HCT116 (cell line): ENCODE results near the gene SVIL. TPM values are rescaled to one million over a fixed set of nuclear protein-coding genes. Genes with fewer than 3 reads are reported as not detected.

Experiments used
- ATAC-seq: fragments of 200-7000 bp; cut with Tn5 transposase; 2 replicates; pipeline ENCODE4 v1.9.1; 2020; ENCODE audit warnings: mild to moderate bottlenecking, moderate library complexity
- BruUV-seq: library from RNA; stranded (reverse); fragments of 400-500 nt; replicated peaks from 2 replicates; lab custom pipeline; 2021; lab: Mats Ljungman, UMichigan
- CTCF ChIA-PET: fragments of 300-600 bp; sonication (Branson Sonifier 250); formaldehyde crosslinking; loops from one replicate; lab custom pipeline; 2021; ENCODE audit warnings: antibody characterized with exemption; lab: Charles Lee
- POLR2A ChIA-PET: fragments of 300-600, 350-600 bp; sonication (Branson Sonifier 250); formaldehyde crosslinking; loops from one replicate; lab custom pipeline; 2021; ENCODE audit warnings: antibody characterized with exemption; lab: Charles Lee
- RAD21 ChIA-PET, 2 experiments: fragments of 300-600 bp; sonication (Branson Sonifier 250); formaldehyde crosslinking; loops; one replicate each; lab custom pipeline; 2023; ENCODE audit warnings: low total read pairs in 2 of 2; ENCODE audit not compliant: uncharacterized antibody in 2 of 2, unreplicated experiment in 2 of 2, low non-redundant PET in 1 of 2; lab: Charles Lee
- DNase-seq: peaks from one replicate; pipeline ENCODE4 v3.0.0-alpha.2; 2010; ENCODE audit warnings: low read depth, low spot score
- H2AFZ ChIP-seq: fragments of 200-600 bp; shearing (Covaris generic), sonication (generic); 2 replicates; pipeline ENCODE4 v1.6.1; 2017; ENCODE audit warnings: low read depth, mixed run types, mixed read lengths, antibody characterized with exemption, low read length; ENCODE audit not compliant: poor library complexity, severe bottlenecking
- H3K27ac ChIP-seq: 2 replicates; pipeline ENCODE4 v1.5.1; 2012; ENCODE audit warnings: low read depth, low read length
- H3K27me3 ChIP-seq: fragments of 200-600 bp; sonication (generic); 2 replicates; pipeline ENCODE4 v1.6.1; 2016; ENCODE audit warnings: mixed run types, low read length, mixed read lengths; ENCODE audit not compliant: insufficient read depth
- H3K36me3 ChIP-seq, 2 experiments: fragments of 200-500 bp in 1 of 2; fragments of 200-600 bp in 1 of 2; sonication (Bioruptor generic) in 1 of 2; sonication (generic) in 1 of 2; 2 replicates each; pipeline versions ENCODE4 v1.5.1 to v1.6.1; 2014 to 2016; ENCODE audit warnings: low read length in 2 of 2, inconsistent platforms in 1 of 2, mixed read lengths in 1 of 2, mixed run types in 1 of 2; ENCODE audit not compliant: insufficient read depth in 2 of 2, control insufficient read depth in 1 of 2
- H3K4me1 ChIP-seq, 2 experiments: fragments of 200-600 bp in 1 of 2; sonication (generic) in 1 of 2; 2 replicates each; pipeline versions ENCODE4 v1.5.1 to v1.6.1; 2012 to 2017; ENCODE audit warnings: low read length in 2 of 2, inconsistent platforms in 1 of 2, mild to moderate bottlenecking in 1 of 2, mixed read lengths in 1 of 2, mixed run types in 1 of 2, moderate library complexity in 1 of 2; ENCODE audit not compliant: insufficient read depth in 2 of 2, control insufficient read depth in 1 of 2
- H3K4me2 ChIP-seq: fragments of 200-600 bp; sonication (generic); 2 replicates; pipeline ENCODE4 v1.6.1; 2017; ENCODE audit warnings: mixed run types, low read length, mixed read lengths
- H3K4me3 ChIP-seq, 2 experiments: fragments of 200-600 bp in 1 of 2; sonication (generic) in 1 of 2; replicated peaks in 1 of 2; 2 replicates each; pipeline ENCODE4 v1.5.1; 2011 to 2016; ENCODE audit warnings: low read length in 2 of 2, control low read depth in 1 of 2, low read depth in 1 of 2, mild to moderate bottlenecking in 1 of 2, mixed read lengths in 1 of 2, mixed run types in 1 of 2
- H3K79me2 ChIP-seq: fragments of 200-600 bp; sonication (generic); 2 replicates; pipeline ENCODE4 v1.6.1; 2017; ENCODE audit warnings: mild to moderate bottlenecking, mixed run types, low read length, moderate library complexity, mixed read lengths; ENCODE audit not compliant: insufficient read depth
- H3K9ac ChIP-seq: fragments of 200-600 bp; sonication (generic); 2 replicates; pipeline ENCODE4 v1.6.1; 2016; ENCODE audit warnings: low read length, mixed read lengths
- H3K9me2 ChIP-seq: fragments of 200-600 bp; sonication (generic), shearing (Covaris generic); 2 replicates; pipeline ENCODE4 v1.6.1; 2017; ENCODE audit warnings: mixed run types, mild to moderate bottlenecking, moderate library complexity; ENCODE audit not compliant: insufficient read depth
- H3K9me3 ChIP-seq, 2 experiments: fragments of 200-500 bp in 1 of 2; fragments of 200-600 bp in 1 of 2; sonication (Bioruptor generic) in 1 of 2; sonication (generic) in 1 of 2; 2 replicates each; pipeline ENCODE4 v1.6.1; 2014 to 2017; ENCODE audit warnings: low read length in 2 of 2, mixed read lengths in 2 of 2, inconsistent platforms in 1 of 2, low read depth in 1 of 2, mild to moderate bottlenecking in 1 of 2, mixed run types in 1 of 2, moderate library complexity in 1 of 2; ENCODE audit not compliant: control insufficient read depth in 1 of 2, insufficient read depth in 1 of 2
- H4K20me1 ChIP-seq: fragments of 200-600 bp; sonication (generic), shearing (Covaris generic); 2 replicates; pipeline ENCODE4 v1.6.1; 2017; ENCODE audit warnings: mixed run types, mild to moderate bottlenecking, moderate library complexity; ENCODE audit not compliant: insufficient read depth
- ATF3 ChIP-seq: IDR thresholded peaks from 2 replicates; pipeline ENCODE4 v1.6.1; 2012
- CTCF ChIP-seq, 3 experiments: fragments of 200-600 bp in 1 of 3; sonication (generic) in 1 of 3; IDR thresholded peaks in 2 of 3; conservative IDR thresholded peaks in 1 of 3; 2 replicates each; pipeline ENCODE4 v1.5.1; 2012 to 2017; ENCODE audit warnings: low read depth in 2 of 3, low read length in 2 of 3, antibody characterized with exemption in 1 of 3, borderline replicate concordance in 1 of 3, control low read depth in 1 of 3, mild to moderate bottlenecking in 1 of 3, mixed read lengths in 1 of 3, mixed run types in 1 of 3, moderate library complexity in 1 of 3; ENCODE audit not compliant: insufficient read depth in 1 of 3
- FOSL1 ChIP-seq: IDR thresholded peaks from 2 replicates; pipeline ENCODE4 v1.6.1; 2012; ENCODE audit warnings: low read depth
- REST ChIP-seq: IDR thresholded peaks from 2 replicates; pipeline ENCODE4 v1.6.1; 2012; ENCODE audit warnings: low read depth
- SIN3A ChIP-seq: IDR thresholded peaks from 2 replicates; pipeline ENCODE4 v1.6.1; 2012; ENCODE audit warnings: low read depth
- SRF ChIP-seq: IDR thresholded peaks from 2 replicates; pipeline ENCODE4 v1.6.1; 2012; ENCODE audit warnings: low read depth
- TCF7L2 ChIP-seq: IDR thresholded peaks from 2 replicates; pipeline ENCODE4 v1.7.0; 2011; ENCODE audit warnings: borderline replicate concordance, inconsistent platforms; ENCODE audit not compliant: insufficient read depth, insufficient read length; ENCODE audit errors: extremely low read depth
- YY1 ChIP-seq: IDR thresholded peaks from 2 replicates; pipeline ENCODE4 v1.6.1; 2011; ENCODE audit warnings: low read length, low read depth, moderate library complexity, mild to moderate bottlenecking; ENCODE audit not compliant: insufficient replicate concordance; ENCODE audit errors: extremely low read depth
- ZBTB33 ChIP-seq: IDR thresholded peaks from 2 replicates; pipeline ENCODE4 v1.6.1; 2011; ENCODE audit warnings: mild to moderate bottlenecking, low read length, moderate library complexity; ENCODE audit not compliant: insufficient replicate concordance; ENCODE audit errors: extremely low read depth
- intact Hi-C: fragments of 100-400 bp; cut with micrococcal nuclease; formaldehyde crosslinking; loops from 2 replicates; pipeline ENCODE4 v1.10.0; 2022
- total RNA-seq: library from RNA; stranded (reverse); gene quantifications from one replicate; pipeline ENCODE4 v1.2.1, GENCODE V29; 2021; ENCODE audit not compliant: unreplicated experiment

The SVIL gene
- total RNA-seq, 1 experiment from 2014 or later, result 27.0 TPM

- TF ChIP-seq CTCF (IDR thresholded peaks at IDR 0.05 in 2 of 3, conservative IDR thresholded peaks at IDR 0.05 in 1 of 3; ENCODE audit: borderline replicate concordance in 1 of 3, insufficient read depth in 1 of 3, low read depth in 2 of 3, low read length in 2 of 3) (no peak), TCF7L2 (no peak), SIN3A (no peak), YY1 (no peak), ZBTB33 (no peak), SRF (no peak)
Observed at GRCh38 chr10:29415876-29416275, 218.9 kb downstream of the SVIL start (continued).

GRCh38 chr10:29414501-29414900, 220.3 kb downstream of the SVIL start:
- TF ChIP-seq REST (no peak), ATF3 (no peak), FOSL1 (no peak)
- CTCF ChIA-PET, result no interaction called here
- H3K4me2 ChIP-seq, result no peak overlapping the region
- peaks cover 77% of the 10 kb centered on the region for H3K79me2 ChIP-seq
- H3K36me3 ChIP-seq, result no peaks in the 10 kb centered on the region; a peak in 1 of 4 replicates
- no peak overlapping the region for H2AFZ ChIP-seq
- no peak overlapping the region for H3K4me3 ChIP-seq
- peaks cover 0 to 5% of the 10 kb centered on the region in 2 experiments; a peak in 2 of 4 replicates for H3K4me1 ChIP-seq
- H3K27ac ChIP-seq, result no peak overlapping the region
- intact Hi-C loops, result no loop called here
- H3K9me3 ChIP-seq, result no peaks in the 10 kb centered on the region
- POLR2A ChIA-PET, result no interaction called here
- no peaks in the 10 kb centered on the region for H3K9me2 ChIP-seq
- no TSS peak for BruUV-seq
- no peaks in the 10 kb centered on the region for H3K27me3 ChIP-seq
- H4K20me1 ChIP-seq, result peaks cover 4% of the 10 kb centered on the region; the same call in 1 of the 2 replicates
- no peak for ATAC-seq
- DNase-seq, result no peak
- RAD21 ChIA-PET, result no interaction called here
- no peak overlapping the region for H3K9ac ChIP-seq
